Measurements from ENCODE around the gene CCDC27. TPM values are rescaled to one million over a fixed set of nuclear protein-coding genes. Genes with fewer than 3 reads are reported as not detected.

CCDC27 gene
- total and polyA plus RNA-seq, 2 of the 8 experiments (the other 6 are each of a cell fraction or from before 2014, with no cell fraction given) = 0.15 TPM; not detected in 1

DNA sequence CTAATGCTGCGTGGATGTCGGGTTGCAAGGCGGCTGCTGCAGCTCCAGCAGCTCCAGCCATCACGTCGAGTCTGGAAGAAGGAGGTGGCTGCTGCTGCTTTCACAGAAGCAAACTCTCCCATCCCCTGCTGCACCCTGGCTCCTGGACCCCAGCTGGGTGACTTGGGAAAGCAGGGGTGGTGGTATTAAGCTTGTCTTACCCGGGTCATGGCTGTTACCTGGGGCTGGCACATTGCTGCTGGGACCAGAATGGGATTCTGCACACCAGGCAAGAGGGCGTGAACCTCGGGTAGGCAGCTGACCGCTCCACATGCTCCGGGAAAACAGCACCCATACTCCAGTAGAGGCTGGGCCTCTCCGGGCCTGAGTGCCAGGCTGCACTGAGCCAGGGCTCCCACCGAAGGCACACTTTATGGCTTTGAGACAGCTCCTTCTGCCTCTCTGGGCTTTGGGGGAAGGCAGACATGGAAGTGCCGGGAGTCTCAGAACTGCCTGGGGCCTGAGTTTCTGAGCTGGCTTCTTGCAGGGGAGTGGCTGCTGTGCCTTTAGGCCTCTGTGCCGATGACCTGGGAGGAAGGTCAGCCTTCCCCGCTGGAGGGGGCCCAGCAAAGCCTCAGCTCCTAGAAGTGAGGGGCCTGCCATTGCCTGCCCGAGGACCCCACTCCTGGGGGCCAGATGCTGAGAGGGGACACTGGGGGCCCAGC lies 21.5 kb downstream of the CCDC27 start:
- Histone ChIP-seq H3K4me2 (ENCODE audit: insufficient read depth in 1 of 2, low read depth in 2 of 2, low read length in 2 of 2) (peak overlapping the region in 1 of 2 experiments; percentile 76; a peak in 1 of 4 replicates), H3K18ac (ENCODE audit: extremely low read depth, low read length) (no peak overlapping the region), H3K9ac (replicated peaks in 1 of 4; ENCODE audit: extremely low read depth in 1 of 4, low read depth in 3 of 4, low read length in 3 of 4) (no peak overlapping the region), H2AFZ (ENCODE audit: low read length) (no peak overlapping the region), H3K23me2 (ENCODE audit: low read depth, low read length) (peaks cover 11% of the 10 kb centered on the region; the same call in 1 of the 2 replicates), H3K23ac (ENCODE audit: insufficient read length) (no peak overlapping the region), H3K36me3 (ENCODE audit: control insufficient read depth in 2 of 4, insufficient read depth in 4 of 4, low read length in 3 of 4) (no peaks in the 10 kb centered on the region), H4K8ac (ENCODE audit: extremely low read depth, insufficient read depth, low read length) (no peak overlapping the region; the same call in 1 of the 2 replicates), H2BK5ac (ENCODE audit: low read depth, low read length) (no peak overlapping the region; the same call in 1 of the 2 replicates), H3K4me3 (ENCODE audit: extremely low read depth in 1 of 4, insufficient read depth in 2 of 4, low read depth in 3 of 4, low read length in 4 of 4) (no peak overlapping the region), H4K5ac (ENCODE audit: insufficient read length, low read depth, low read length) (no peak overlapping the region), H2BK120ac (replicated peaks; ENCODE audit: low read depth, low read length) (no peak overlapping the region), H3K9me3 (ENCODE audit: insufficient read depth in 2 of 2, low read depth in 1 of 2, low read length in 1 of 2) (no peaks in the 10 kb centered on the region), H2AK5ac (ENCODE audit: low read depth, low read length) (peak overlapping the region; percentile 39; the same call in 1 of the 2 replicates), H4K20me1 (replicated peaks in 1 of 2; ENCODE audit: control insufficient read depth in 1 of 2, insufficient read depth in 2 of 2, low read length in 2 of 2) (peaks cover 2 to 13% of the 10 kb centered on the region in 2 experiments), H3K79me1 (ENCODE audit: low read depth, low read length) (no peaks in the 10 kb centered on the region; the same call in 1 of the 2 replicates), H3K4me1 (replicated peaks in 1 of 4; ENCODE audit: control insufficient read depth in 3 of 4, insufficient read depth in 4 of 4, low read length in 3 of 4) (peaks cover 0 to 35% (median 13%) of the 10 kb centered on the region in 4 experiments; a peak in 6 of 7 replicates), H3K4ac (replicated peaks; ENCODE audit: insufficient read length, low read depth, low read length) (peak overlapping the region; percentile 72), H3K56ac (replicated peaks; ENCODE audit: insufficient read length, low read depth, low read length) (no peak overlapping the region), H2BK12ac (ENCODE audit: low read depth, low read length) (0 out of 2 replicates have a peak overlapping the region, but pooled peaks have one; percentile 9), H4K91ac (replicated peaks; ENCODE audit: insufficient read length, low read length) (no peak overlapping the region), H3K27ac (ENCODE audit: low read depth, low read length) (no peak overlapping the region), H3K79me2 (ENCODE audit: control insufficient read depth in 1 of 2, insufficient read depth in 2 of 2, low read length in 2 of 2) (no peaks in the 10 kb centered on the region), H2BK15ac (ENCODE audit: low read length) (peak overlapping the region; percentile 72; the same call in 1 of the 2 replicates), H3K14ac (ENCODE audit: insufficient read length) (no peak overlapping the region), H2BK20ac (ENCODE audit: low read length) (no peak overlapping the region), H3K27me3 (replicated peaks in 1 of 4; ENCODE audit: control insufficient read depth in 3 of 4, extremely low read depth in 1 of 4, insufficient read depth in 3 of 4, low read length in 3 of 4) (no peaks in the 10 kb centered on the region)
- TF ChIP-seq JUND (IDR thresholded peaks at IDR 0.05; ENCODE audit: low read length) = no peak
- TF ChIP-seq TAF1 (IDR thresholded peaks at IDR 0.05; ENCODE audit: low read depth, low read length) = no peak
- TF ChIP-seq CBX5 (IDR thresholded peaks at IDR 0.05; ENCODE audit: low read depth, low read length) = no peak
- no peak for TF ChIP-seq KDM1A (IDR thresholded peaks at IDR 0.05; ENCODE audit: borderline replicate concordance, low read length)
- no peak for TF ChIP-seq PHF8 (conservative IDR thresholded peaks at IDR 0.05; ENCODE audit: low read depth, low read length)
- no peak for TF ChIP-seq CBX8 (IDR thresholded peaks at IDR 0.05; ENCODE audit: borderline replicate concordance, low read depth, low read length)
- FAIRE-seq = no peak
- ChIA-PET CTCF (ENCODE audit: partially characterized antibody) (interaction anchor here (1.1 to 3.4 kb wide), 6 partner anchors 12 to 78 kb away, joined by 3 to 15 read pairs (median 6); partner anchors contain the start of gene LRRC47), POLR2A (ENCODE audit: partially characterized antibody) (interaction anchor here (0.8 to 2.0 kb wide), 3 partner anchors 14 to 27 kb away, joined by 3 to 7 read pairs (median 4); no protein-coding TSS in a partner anchor)
- 86% methylated on average over 16 of the region's 16 CpGs; no CpG with 5 or more reads in 1 of the 2 experiments for WGBS, 2 experiments (ENCODE audit: extremely low coverage in 1 of 2, insufficient coverage in 1 of 2, insufficient read length in 1 of 2, insufficient replicate concordance in 2 of 2, low coverage in 1 of 2, low lambda C conversion rate in 2 of 2, missing lambda C conversion rate in 1 of 2)
- DNase-seq (ENCODE audit: low read depth in 1 of 2, low spot score in 2 of 2) = no peak

Measured in H1 (cell line).